ENCODE data around the gene SLC37A1. TPM values are rescaled to one million over a fixed set of nuclear protein-coding genes. Genes with fewer than 3 reads are reported as not detected.

Gene SLC37A1
- total RNA-seq, 1 experiment from 2014 or later: 37.7 TPM

DNA sequence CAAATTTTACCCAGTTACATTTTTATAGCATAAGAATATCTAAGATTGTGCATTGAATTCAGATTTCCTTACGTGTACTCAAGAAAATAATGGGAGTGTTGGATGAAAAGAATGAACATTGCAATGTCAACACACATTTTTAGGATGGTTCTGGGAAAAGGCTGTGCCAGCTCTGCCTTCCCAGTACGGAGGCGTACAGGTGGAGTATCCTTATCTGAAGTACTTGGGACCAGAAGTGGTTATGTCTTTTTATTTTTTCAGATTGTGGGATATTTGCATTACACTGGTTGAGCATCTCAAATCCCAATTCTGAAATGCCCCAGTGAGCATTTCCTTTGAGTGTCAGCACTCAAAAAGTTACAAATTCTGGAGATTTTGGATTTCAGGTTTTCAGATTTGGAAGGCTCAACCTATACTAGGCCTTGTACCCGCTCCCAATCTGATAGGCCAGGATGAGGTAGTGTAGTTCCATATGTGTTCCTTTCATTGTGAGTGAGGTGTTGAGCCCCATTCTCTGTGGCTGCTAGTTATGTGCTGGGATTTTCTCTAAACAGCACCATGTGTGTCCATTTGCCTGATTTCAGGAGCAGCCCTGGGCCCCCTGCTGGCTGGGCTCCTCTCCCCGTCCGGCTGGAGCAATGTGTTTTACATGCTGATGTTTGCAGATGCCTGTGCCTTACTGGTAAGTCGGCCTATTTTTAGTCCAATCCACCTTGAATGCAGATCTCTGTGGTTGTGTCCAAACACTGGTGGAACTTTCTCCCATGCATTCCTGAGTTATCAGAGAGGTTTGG is 60.8 kb downstream of the SLC37A1 start:
- H3K9me3 ChIP-seq (ENCODE audit: control insufficient read depth, low read depth, low read length): no peaks in the 10 kb centered on the region
- H3K36me3 Mint-ChIP-seq (ENCODE audit: insufficient read depth in 1 of 3, low read depth in 3 of 3): peaks cover 35 to 81% (median 69%) of the 10 kb centered on the region in 3 experiments
- DNase-seq: no peak

More for the DNA sequence above, 60.8 kb downstream of the SLC37A1 start:
- no peak overlapping the region for H3K4ac ChIP-seq (ENCODE audit: low read depth, low read length)
- no peak overlapping the region for H2BK15ac ChIP-seq (ENCODE audit: low read depth, low read length)
- H3K56ac ChIP-seq (ENCODE audit: insufficient read length, low read depth, low read length): no peak overlapping the region
- H3K79me2 ChIP-seq (ENCODE audit: insufficient read depth, low read length): no peaks in the 10 kb centered on the region
- no peaks in the 10 kb centered on the region for H3K27me3 ChIP-seq (ENCODE audit: insufficient read depth, low read length)
- H3K4me2 ChIP-seq (ENCODE audit: insufficient read depth, insufficient read length, low read length): no peak overlapping the region
- Mint-ChIP-seq H3K4me1 (peaks cover 4 to 5% of the 10 kb centered on the region in 2 experiments), H3K9me3 (peaks cover 14 to 23% of the 10 kb centered on the region in 2 experiments), H3K27me3 (ENCODE audit: low read depth) (no peaks in the 10 kb centered on the region; the same call in 1 of the 2 replicates), H3K27ac (no peak overlapping the region), H3K4me3 (no peak overlapping the region)
- no peak overlapping the region for H2AK5ac ChIP-seq (ENCODE audit: insufficient read length, low read length)
- H3T11ph ChIP-seq (ENCODE audit: low read length): no peak overlapping the region
- H3K27ac ChIP-seq (ENCODE audit: insufficient read length, low read depth, low read length): no peak overlapping the region
- H3K14ac ChIP-seq (ENCODE audit: insufficient read depth, low read length): no peak overlapping the region
- no peak overlapping the region for H2BK5ac ChIP-seq (ENCODE audit: insufficient read length, low read length)
- no peak overlapping the region for H3K23ac ChIP-seq (ENCODE audit: insufficient read length, low read depth, low read length)
- no peak overlapping the region for H4K5ac ChIP-seq (ENCODE audit: insufficient read length, low read depth, low read length)
- no peak overlapping the region for H2BK12ac ChIP-seq (ENCODE audit: insufficient read length, low read depth, low read length)
- H3K9ac ChIP-seq (ENCODE audit: extremely low read depth, insufficient read length, low read length): no peak overlapping the region
- H2BK20ac ChIP-seq (ENCODE audit: low read depth, low read length, poor library complexity, severe bottlenecking): no peak overlapping the region
- H2BK120ac ChIP-seq (ENCODE audit: low read depth, low read length, poor library complexity, severe bottlenecking): no peak overlapping the region
- H4K91ac ChIP-seq (ENCODE audit: insufficient read length, low read depth, low read length): no peak overlapping the region
- no peaks in the 10 kb centered on the region for H3K23me2 ChIP-seq (ENCODE audit: insufficient read length, low read depth, low read length, poor library complexity, severe bottlenecking)
- no peaks in the 10 kb centered on the region for H3K79me1 ChIP-seq (ENCODE audit: insufficient read depth, low read depth, low read length, poor library complexity, severe bottlenecking)
- no peak overlapping the region for H3K18ac ChIP-seq (ENCODE audit: insufficient read length, low read depth, low read length)
- H4K20me1 ChIP-seq (ENCODE audit: control insufficient read depth, insufficient read depth, insufficient read length): no peaks in the 10 kb centered on the region
- no CpG with 5 or more reads among the region's 7 CpGs for WGBS (ENCODE audit: extremely low coverage, insufficient read length, low lambda C conversion rate)
- no peaks in the 10 kb centered on the region for H3K4me1 ChIP-seq (ENCODE audit: insufficient read depth, low read length)
- H2AFZ ChIP-seq (ENCODE audit: low read length): no peak overlapping the region
- H4K8ac ChIP-seq (replicated peaks; ENCODE audit: insufficient read length, low read depth, low read length): no peak overlapping the region
- TF ChIP-seq, protein P1, sequence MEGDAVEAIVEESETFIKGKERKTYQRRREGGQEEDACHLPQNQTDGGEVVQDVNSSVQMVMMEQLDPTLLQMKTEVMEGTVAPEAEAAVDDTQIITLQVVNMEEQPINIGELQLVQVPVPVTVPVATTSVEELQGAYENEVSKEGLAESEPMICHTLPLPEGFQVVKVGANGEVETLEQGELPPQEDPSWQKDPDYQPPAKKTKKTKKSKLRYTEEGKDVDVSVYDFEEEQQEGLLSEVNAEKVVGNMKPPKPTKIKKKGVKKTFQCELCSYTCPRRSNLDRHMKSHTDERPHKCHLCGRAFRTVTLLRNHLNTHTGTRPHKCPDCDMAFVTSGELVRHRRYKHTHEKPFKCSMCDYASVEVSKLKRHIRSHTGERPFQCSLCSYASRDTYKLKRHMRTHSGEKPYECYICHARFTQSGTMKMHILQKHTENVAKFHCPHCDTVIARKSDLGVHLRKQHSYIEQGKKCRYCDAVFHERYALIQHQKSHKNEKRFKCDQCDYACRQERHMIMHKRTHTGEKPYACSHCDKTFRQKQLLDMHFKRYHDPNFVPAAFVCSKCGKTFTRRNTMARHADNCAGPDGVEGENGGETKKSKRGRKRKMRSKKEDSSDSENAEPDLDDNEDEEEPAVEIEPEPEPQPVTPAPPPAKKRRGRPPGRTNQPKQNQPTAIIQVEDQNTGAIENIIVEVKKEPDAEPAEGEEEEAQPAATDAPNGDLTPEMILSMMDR (conservative IDR thresholded peaks at IDR 0.05): no peak
